Rectal smooth muscle tissue (tissue), 1 donor: Measurements from ENCODE around the gene GGA1.

Experiments used
- H3K27ac ChIP-seq: one replicate; pipeline ENCODE4 v1.7.0; 2013; ENCODE audit warnings: low read depth, low read length, inconsistent platforms
- H3K27me3 ChIP-seq: one replicate; pipeline ENCODE4 v1.7.0; 2013; ENCODE audit warnings: low read length; ENCODE audit not compliant: control insufficient read depth, insufficient read depth
- H3K36me3 ChIP-seq: one replicate; pipeline ENCODE4 v1.7.0; 2013; ENCODE audit warnings: low read length; ENCODE audit not compliant: control insufficient read depth, insufficient read depth
- H3K4me1 ChIP-seq: one replicate; pipeline ENCODE4 v1.7.0; 2013; ENCODE audit warnings: low read length; ENCODE audit not compliant: control insufficient read depth, insufficient read depth
- H3K4me3 ChIP-seq: one replicate; pipeline ENCODE4 v1.7.0; 2013; ENCODE audit warnings: low read length
- H3K9ac ChIP-seq: one replicate; pipeline ENCODE4 v1.7.0; 2013; ENCODE audit warnings: low read length

Gene GGA1

GRCh38 chr22:37619991-37620390 lies 11.4 kb downstream of the GGA1 start:
- no peak overlapping the region for H3K27ac ChIP-seq
- no peak overlapping the region for H3K9ac ChIP-seq
- H3K36me3 ChIP-seq: peaks cover 34% of the 10 kb centered on the region
- H3K4me1 ChIP-seq: peaks cover 5% of the 10 kb centered on the region
- no peaks in the 10 kb centered on the region for H3K27me3 ChIP-seq
- no peak overlapping the region for H3K4me3 ChIP-seq

- H3K27ac ChIP-seq: no peak overlapping the region
- peaks cover 33% of the 10 kb centered on the region for H3K36me3 ChIP-seq
- H3K4me3 ChIP-seq: no peak overlapping the region
- peaks cover 15% of the 10 kb centered on the region for H3K4me1 ChIP-seq
- no peaks in the 10 kb centered on the region for H3K27me3 ChIP-seq
- no peak overlapping the region for H3K9ac ChIP-seq
These were observed 12.8 kb downstream of the GGA1 start for GRCh38 chr22:37621352-37621860.

GRCh38 chr22:37623075-37624016 lies 14.7 kb downstream of the GGA1 start:
- no peaks in the 10 kb centered on the region for H3K27me3 ChIP-seq
- peak overlapping the region; percentile 67 for H3K27ac ChIP-seq
- H3K4me3 ChIP-seq: no peak overlapping the region
- peaks cover 20% of the 10 kb centered on the region for H3K36me3 ChIP-seq
- H3K9ac ChIP-seq: no peak overlapping the region
- peaks cover 27% of the 10 kb centered on the region for H3K4me1 ChIP-seq

GRCh38 chr22:37624017-37624365 lies 15.4 kb downstream of the GGA1 start:
- Histone ChIP-seq H3K4me1 (peaks cover 27% of the 10 kb centered on the region), H3K4me3 (no peak overlapping the region), H3K9ac (no peak overlapping the region), H3K27me3 (no peaks in the 10 kb centered on the region), H3K36me3 (peaks cover 19% of the 10 kb centered on the region), H3K27ac (peak overlapping the region; percentile 67)

DNA sequence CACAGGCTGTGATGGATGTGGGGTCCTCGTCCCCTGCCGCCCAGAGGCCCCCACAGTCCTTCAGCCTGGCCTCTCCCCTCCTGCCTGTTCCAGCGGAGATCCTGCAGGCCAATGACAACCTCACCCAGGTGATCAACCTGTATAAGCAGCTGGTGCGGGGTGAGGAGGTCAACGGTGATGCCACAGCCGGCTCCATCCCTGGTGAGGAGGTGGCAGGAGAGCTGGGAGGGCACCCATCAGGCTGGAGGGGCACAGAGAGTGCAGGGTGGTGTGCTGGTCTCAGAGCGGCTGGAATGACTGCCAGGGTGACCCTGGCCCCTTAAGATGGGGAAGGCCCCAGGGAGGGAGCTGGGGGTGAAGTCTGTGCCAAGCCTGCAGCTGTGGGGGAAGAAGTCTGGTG lies 16.2 kb downstream of the GGA1 start:
- Histone ChIP-seq H3K27me3 (no peaks in the 10 kb centered on the region), H3K4me1 (peaks cover 27% of the 10 kb centered on the region), H3K36me3 (peaks cover 20% of the 10 kb centered on the region), H3K4me3 (no peak overlapping the region), H3K27ac (peak overlapping the region; percentile 95), H3K9ac (no peak overlapping the region)

DNA sequence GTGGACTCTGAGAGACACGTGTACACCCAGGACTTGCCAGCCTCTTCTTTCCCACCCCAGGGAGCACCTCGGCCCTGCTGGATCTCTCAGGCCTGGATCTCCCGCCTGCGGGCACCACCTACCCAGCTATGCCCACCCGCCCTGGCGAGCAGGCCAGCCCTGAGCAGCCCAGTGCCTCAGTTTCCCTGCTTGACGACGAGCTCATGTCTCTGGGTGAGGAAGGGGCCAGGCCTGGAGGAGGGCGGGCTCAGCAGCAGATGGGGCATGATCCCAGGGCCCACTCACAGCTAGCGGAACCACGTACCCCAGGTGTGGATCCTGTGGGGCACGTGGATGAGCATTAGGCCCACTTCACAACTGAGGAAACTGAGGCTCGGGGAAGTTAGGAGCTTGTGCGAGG lies 17.1 kb downstream of the GGA1 start:
- Histone ChIP-seq H3K36me3 (peaks cover 12% of the 10 kb centered on the region), H3K4me3 (no peak overlapping the region), H3K27me3 (no peaks in the 10 kb centered on the region), H3K9ac (no peak overlapping the region), H3K27ac (peak overlapping the region; percentile 95), H3K4me1 (peaks cover 27% of the 10 kb centered on the region)

DNA sequence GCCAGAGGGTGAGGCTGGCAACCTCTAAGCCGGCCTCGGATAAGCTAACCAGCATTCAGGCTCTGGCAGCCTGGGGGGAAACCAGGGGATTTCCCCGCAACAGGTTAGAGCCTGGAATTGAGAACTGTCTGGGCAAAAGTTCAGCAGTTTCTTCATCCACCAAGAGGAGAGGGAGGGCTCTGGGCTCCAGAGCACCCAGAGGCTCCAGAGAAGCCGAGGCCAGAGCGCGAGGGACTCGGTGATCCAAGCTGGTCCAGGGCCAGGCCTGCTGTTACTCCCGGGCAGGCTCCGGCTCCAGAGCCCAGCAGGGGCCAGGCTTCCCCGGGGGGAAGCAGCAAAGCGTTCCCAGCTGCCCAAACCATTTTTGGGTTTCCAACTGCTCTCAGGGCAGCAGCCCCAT lies 17.5 kb downstream of the GGA1 start:
- H3K27ac ChIP-seq: peak overlapping the region; percentile 95
- peak overlapping the region; percentile 12 for H3K9ac ChIP-seq
- H3K4me1 ChIP-seq: peaks cover 27% of the 10 kb centered on the region
- H3K4me3 ChIP-seq: no peak overlapping the region
- no peaks in the 10 kb centered on the region for H3K27me3 ChIP-seq
- peaks cover 14% of the 10 kb centered on the region for H3K36me3 ChIP-seq

GRCh38 chr22:37626556-37627075 lies 18.0 kb downstream of the GGA1 start:
- Histone ChIP-seq H3K27ac (peak overlapping the region; percentile 95), H3K4me1 (peaks cover 27% of the 10 kb centered on the region), H3K4me3 (no peak overlapping the region), H3K27me3 (no peaks in the 10 kb centered on the region), H3K9ac (peak overlapping the region; percentile 12), H3K36me3 (peaks cover 14% of the 10 kb centered on the region)

DNA sequence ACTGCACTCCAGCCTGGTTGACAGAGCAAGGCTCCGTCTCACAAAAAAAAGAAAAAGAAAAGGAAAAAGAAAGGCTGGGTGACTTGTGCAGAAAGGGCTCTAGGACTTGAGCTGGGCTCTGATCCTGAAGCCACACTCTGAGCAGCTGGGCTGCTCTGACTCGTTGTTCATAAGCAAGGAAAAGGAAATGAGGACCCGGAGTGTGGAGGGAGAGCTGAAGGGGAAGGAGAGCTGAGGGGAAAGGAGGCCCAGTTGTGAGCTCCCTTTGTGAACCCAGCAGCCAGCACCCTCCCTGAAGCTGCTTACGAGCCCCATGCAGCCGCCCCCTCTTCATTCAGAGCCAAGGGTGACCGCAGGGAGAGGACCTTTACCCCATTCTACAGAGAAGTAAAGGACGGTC lies 18.5 kb downstream of the GGA1 start:
- H3K4me3 ChIP-seq: peak overlapping the region; percentile 4
- H3K4me1 ChIP-seq: peaks cover 27% of the 10 kb centered on the region
- H3K36me3 ChIP-seq: peaks cover 16% of the 10 kb centered on the region
- no peak overlapping the region for H3K9ac ChIP-seq
- H3K27me3 ChIP-seq: no peaks in the 10 kb centered on the region
- H3K27ac ChIP-seq: peak overlapping the region; percentile 95

GRCh38 chr22:37627545-37627944 lies 18.9 kb downstream of the GGA1 start:
- Histone ChIP-seq H3K4me1 (peaks cover 27% of the 10 kb centered on the region), H3K36me3 (peaks cover 16% of the 10 kb centered on the region), H3K9ac (no peak overlapping the region)

GRCh38 chr22:37628830-37629229 lies 20.2 kb downstream of the GGA1 start:
- Histone ChIP-seq H3K36me3 (peaks cover 12% of the 10 kb centered on the region), H3K4me1 (peaks cover 29% of the 10 kb centered on the region), H3K4me3 (no peak overlapping the region), H3K27me3 (no peaks in the 10 kb centered on the region), H3K9ac (no peak overlapping the region), H3K27ac (no peak overlapping the region)

More at GRCh38 chr22:37627545-37627944, 18.9 kb downstream of the GGA1 start:
- Histone ChIP-seq H3K4me3 (peak overlapping the region; percentile 4), H3K27me3 (no peaks in the 10 kb centered on the region), H3K27ac (peak overlapping the region; percentile 95)

- Histone ChIP-seq H3K4me3 (no peak overlapping the region), H3K27me3 (no peaks in the 10 kb centered on the region), H3K36me3 (peaks cover 12% of the 10 kb centered on the region), H3K4me1 (peaks cover 37% of the 10 kb centered on the region), H3K9ac (no peak overlapping the region), H3K27ac (no peak overlapping the region)
These were observed 21.3 kb downstream of the GGA1 start for GRCh38 chr22:37629928-37630327.
